K562 (cell line): ENCODE data around the gene EMC1. TPM values are rescaled to one million over a fixed set of nuclear protein-coding genes. Genes with fewer than 3 reads are reported as not detected.

ENCODE experiments used
- ARHGAP35 ChIP-seq: fragments of 450-650 bp; IDR thresholded peaks from 2 replicates; pipeline ENCODE4 v1.6.1; 2018; ENCODE audit not compliant: partially characterized antibody
- ARID1B ChIP-seq: fragments of 450-650 bp; IDR thresholded peaks from 2 replicates; pipeline ENCODE4 v1.6.1; 2016; ENCODE audit warnings: antibody characterized with exemption, mild to moderate bottlenecking, inconsistent platforms
- ARNT ChIP-seq, 2 experiments: fragments of 450-650 bp; IDR thresholded peaks; 2 replicates each; pipeline ENCODE4 v1.6.1; 2016; ENCODE audit warnings: mild to moderate bottlenecking in 1 of 2
- ATF7 ChIP-seq: fragments of 450-650 bp; IDR thresholded peaks from 2 replicates; pipeline ENCODE4 v1.7.1; 2014; ENCODE audit warnings: mild to moderate bottlenecking, moderate library complexity
- BHLHE40 ChIP-seq: IDR thresholded peaks from 2 replicates; pipeline ENCODE4 v1.6.1; 2011; ENCODE audit warnings: low read length, improper control_type of control experiment
- BRF1 ChIP-seq: IDR thresholded peaks from 3 replicates; pipeline ENCODE4 v1.6.1; 2011; ENCODE audit warnings: borderline replicate concordance, mild to moderate bottlenecking; ENCODE audit not compliant: insufficient read length; ENCODE audit errors: extremely low read depth
- CBFA2T3 ChIP-seq: fragments of 450-650 bp; IDR thresholded peaks from 2 replicates; pipeline ENCODE4 v1.6.1; 2017
- EHMT2 ChIP-seq: fragments of 450-650 bp; IDR thresholded peaks from 2 replicates; pipeline ENCODE4 v1.6.1; 2018; ENCODE audit warnings: antibody characterized with exemption
- HNRNPUL1 ChIP-seq: fragments of 200-400 bp; formaldehyde crosslinking; IDR thresholded peaks from 2 replicates; pipeline ENCODE4 v1.6.1; 2017; ENCODE audit warnings: low read length
- MAFG ChIP-seq: fragments of 450-650 bp; conservative IDR thresholded peaks from 2 replicates; pipeline ENCODE4 v1.6.1; 2016; ENCODE audit warnings: missing genetic modification characterization, missing compliant biosample characterization
- MYBL2 ChIP-seq, 2 experiments: fragments of 450-650 bp in 1 of 2; sonication (generic) in 1 of 2; formaldehyde crosslinking in 1 of 2; IDR thresholded peaks; 2 replicates each; pipeline versions ENCODE4 v1.6.1 to v1.8.1; 2017 to 2022; ENCODE audit warnings: borderline replicate concordance in 1 of 2, inconsistent platforms in 1 of 2, low read depth in 1 of 2, mild to moderate bottlenecking in 1 of 2, missing genetic modification reagents in 1 of 2, moderate library complexity in 1 of 2
- PHB2 ChIP-seq: fragments of 450-650 bp; IDR thresholded peaks from 2 replicates; pipeline ENCODE4 v1.6.1; 2017; ENCODE audit warnings: low read depth
- RAD21 ChIP-seq, 2 experiments: fragments of 250-450 bp in 1 of 2; fragments of 450-650 bp in 1 of 2; sonication (Bioruptor Pico) in 1 of 2; formaldehyde crosslinking in 1 of 2; IDR thresholded peaks in 1 of 2; conservative IDR thresholded peaks in 1 of 2; 2 replicates each; pipeline versions ENCODE4 v1.4.0 to v1.8.0; 2020 to 2022; ENCODE audit warnings: mild to moderate bottlenecking in 2 of 2, moderate library complexity in 1 of 2
- ZNF668 ChIP-seq: fragments of 250-450 bp; sonication (Bioruptor Pico); IDR thresholded peaks from 2 replicates; pipeline ENCODE4 v1.8.0; 2022; ENCODE audit warnings: mild to moderate bottlenecking, inconsistent platforms
- ZNF699 ChIP-seq: fragments of 250-450 bp; sonication (Bioruptor Pico); IDR thresholded peaks from 2 replicates; pipeline ENCODE4 v1.8.0; 2021; ENCODE audit warnings: mild to moderate bottlenecking, moderate library complexity; ENCODE audit not compliant: insufficient replicate concordance
- ZSCAN32 ChIP-seq: fragments of 450-650 bp; formaldehyde crosslinking; IDR thresholded peaks from 2 replicates; pipeline ENCODE4 v1.4.0; 2020; ENCODE audit warnings: mild to moderate bottlenecking, moderate library complexity
- polyA plus RNA-seq, 8 experiments: library from polyadenylated mRNA; depleted of rRNA in 4 of 8; stranded (reverse) in 5 of 8; unstranded in 3 of 8; fragments of >200 nt; fragmentation: Nextera tagmentation in 2 of 8; fragmentation: Illumina TruSeq in 1 of 8; extraction: Ambion mirVana in 2 of 8; extraction: Trizol in 1 of 8; gene quantifications; 2 replicates each; pipeline versions ENCODE4 v1.2.1 to v1.2.3, GENCODE V29; 2011 to 2014; ENCODE audit warnings: inconsistent platforms in 1 of 8, missing spikeins in 1 of 8
- total RNA-seq, 7 experiments: library from RNA; depleted of rRNA in 6 of 7; stranded (reverse); fragments of >200 nt in 6 of 7; fragmentation: Illumina TruSeq in 2 of 7; extraction: Trizol in 2 of 7; gene quantifications; 2 replicates each; pipeline versions ENCODE4 v1.2.1 to v1.2.3, GENCODE V29; 2011 to 2021; ENCODE audit warnings: low replicate concordance in 1 of 7
- TF ChIP-seq, protein P1 (sequence below): sonication (generic); formaldehyde crosslinking; IDR thresholded peaks from 2 replicates; pipeline ENCODE4 v1.9.0; 2022; ENCODE audit warnings: mild to moderate bottlenecking, missing genetic modification reagents
- TF ChIP-seq, protein P2 (sequence below): sonication (generic); formaldehyde crosslinking; IDR thresholded peaks from 2 replicates; pipeline ENCODE4 v1.8.0; 2022; ENCODE audit warnings: mild to moderate bottlenecking, missing genetic modification reagents
- TF ChIP-seq, protein P3 (sequence below): fragments of 250-450 bp; sonication (Bioruptor Pico); IDR thresholded peaks from 2 replicates; pipeline ENCODE4 v1.5.0; 2020; ENCODE audit warnings: mild to moderate bottlenecking
- TF ChIP-seq, protein P4 (sequence below): fragments of 250-450 bp; sonication (Bioruptor Pico); IDR thresholded peaks from 2 replicates; pipeline ENCODE4 v1.8.0; 2022; ENCODE audit warnings: inconsistent platforms

Gene EMC1
- total and polyA plus RNA-seq, 9 of the 15 experiments (the other 6 are each of a cell fraction or from before 2014, with no cell fraction given) = 17.8 to 88.2 (median 37.4) TPM

DNA sequence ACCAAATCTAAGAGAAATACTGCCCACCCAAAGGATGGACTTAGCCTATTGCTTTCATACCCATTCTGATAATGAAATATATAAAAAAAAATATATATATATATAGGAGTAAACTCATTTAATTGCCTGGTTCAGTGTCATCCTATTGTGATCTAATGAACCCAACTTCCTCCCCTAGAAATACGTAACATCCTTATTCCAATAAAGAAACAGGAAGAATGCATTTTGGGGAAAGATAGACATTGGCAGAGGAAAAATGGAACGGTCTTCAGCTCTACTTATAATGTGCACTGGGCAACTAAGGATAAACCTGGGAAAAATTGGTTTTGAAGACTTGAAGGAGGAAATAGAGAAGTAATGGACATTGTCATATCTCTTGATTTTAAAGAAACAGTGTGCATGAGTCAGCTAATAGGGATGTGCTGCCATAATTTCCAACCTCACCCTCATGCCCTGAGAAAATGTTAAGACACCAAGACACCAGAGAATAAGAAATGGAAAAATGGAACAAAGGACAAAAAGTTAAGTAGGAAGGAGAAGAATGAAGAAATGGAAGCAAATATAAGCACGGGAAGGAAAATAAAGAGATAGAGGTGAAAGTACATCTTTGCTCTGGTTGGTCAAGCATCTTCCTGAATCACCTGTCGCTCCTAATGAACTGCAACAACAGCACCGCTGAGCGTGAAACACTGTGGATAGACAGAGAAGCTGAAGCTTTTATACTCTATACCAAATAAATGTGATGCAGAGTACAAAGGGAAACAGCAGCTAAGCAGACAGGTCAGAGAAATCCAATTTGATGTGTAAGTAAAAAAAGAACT lies 46.7 kb downstream of the EMC1 start (continued):
- TF ChIP-seq ZSCAN32 (CRISPR knock-in tag) = no peak
- no peak for TF ChIP-seq ZNF699 (CRISPR knock-in tag)
- peak; percentile 67 for TF ChIP-seq MAFG (tag)
- TF ChIP-seq, protein P1, sequence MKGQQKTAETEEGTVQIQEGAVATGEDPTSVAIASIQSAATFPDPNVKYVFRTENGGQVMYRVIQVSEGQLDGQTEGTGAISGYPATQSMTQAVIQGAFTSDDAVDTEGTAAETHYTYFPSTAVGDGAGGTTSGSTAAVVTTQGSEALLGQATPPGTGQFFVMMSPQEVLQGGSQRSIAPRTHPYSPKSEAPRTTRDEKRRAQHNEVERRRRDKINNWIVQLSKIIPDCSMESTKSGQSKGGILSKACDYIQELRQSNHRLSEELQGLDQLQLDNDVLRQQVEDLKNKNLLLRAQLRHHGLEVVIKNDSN (CRISPR knock-in tag) = no peak
- TF ChIP-seq ARHGAP35 = peak; percentile 48
- TF ChIP-seq MYBL2 (IDR thresholded peaks at IDR 0.05; ENCODE audit: low read depth) = no peak
- no peak for TF ChIP-seq MYBL2 (CRISPR knock-in tag; IDR thresholded peaks at IDR 0.05; ENCODE audit: borderline replicate concordance)
- no peak for TF ChIP-seq BRF1
- TF ChIP-seq CBFA2T3 = no peak
- TF ChIP-seq, protein P2, sequence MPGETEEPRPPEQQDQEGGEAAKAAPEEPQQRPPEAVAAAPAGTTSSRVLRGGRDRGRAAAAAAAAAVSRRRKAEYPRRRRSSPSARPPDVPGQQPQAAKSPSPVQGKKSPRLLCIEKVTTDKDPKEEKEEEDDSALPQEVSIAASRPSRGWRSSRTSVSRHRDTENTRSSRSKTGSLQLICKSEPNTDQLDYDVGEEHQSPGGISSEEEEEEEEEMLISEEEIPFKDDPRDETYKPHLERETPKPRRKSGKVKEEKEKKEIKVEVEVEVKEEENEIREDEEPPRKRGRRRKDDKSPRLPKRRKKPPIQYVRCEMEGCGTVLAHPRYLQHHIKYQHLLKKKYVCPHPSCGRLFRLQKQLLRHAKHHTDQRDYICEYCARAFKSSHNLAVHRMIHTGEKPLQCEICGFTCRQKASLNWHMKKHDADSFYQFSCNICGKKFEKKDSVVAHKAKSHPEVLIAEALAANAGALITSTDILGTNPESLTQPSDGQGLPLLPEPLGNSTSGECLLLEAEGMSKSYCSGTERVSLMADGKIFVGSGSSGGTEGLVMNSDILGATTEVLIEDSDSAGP (CRISPR knock-in tag) = 0 out of 2 replicates have a peak, but pooled peaks have one; percentile 53
- peak in 1 of 2 experiments; percentile 4; a peak in 1 of 4 replicates for TF ChIP-seq RAD21 (CRISPR knock-in tag; conservative IDR thresholded peaks at IDR 0.05 in 1 of 2, IDR thresholded peaks at IDR 0.05 in 1 of 2)
- TF ChIP-seq HNRNPUL1 = no peak
- peak; percentile 33; the same call in 1 of the 2 replicates for TF ChIP-seq ARID1B
- 0 out of 2 replicates have a peak, but pooled peaks have one; percentile 38 for TF ChIP-seq EHMT2
- TF ChIP-seq ARNT (IDR thresholded peaks at IDR 0.05) = no peak
- TF ChIP-seq, protein P3, sequence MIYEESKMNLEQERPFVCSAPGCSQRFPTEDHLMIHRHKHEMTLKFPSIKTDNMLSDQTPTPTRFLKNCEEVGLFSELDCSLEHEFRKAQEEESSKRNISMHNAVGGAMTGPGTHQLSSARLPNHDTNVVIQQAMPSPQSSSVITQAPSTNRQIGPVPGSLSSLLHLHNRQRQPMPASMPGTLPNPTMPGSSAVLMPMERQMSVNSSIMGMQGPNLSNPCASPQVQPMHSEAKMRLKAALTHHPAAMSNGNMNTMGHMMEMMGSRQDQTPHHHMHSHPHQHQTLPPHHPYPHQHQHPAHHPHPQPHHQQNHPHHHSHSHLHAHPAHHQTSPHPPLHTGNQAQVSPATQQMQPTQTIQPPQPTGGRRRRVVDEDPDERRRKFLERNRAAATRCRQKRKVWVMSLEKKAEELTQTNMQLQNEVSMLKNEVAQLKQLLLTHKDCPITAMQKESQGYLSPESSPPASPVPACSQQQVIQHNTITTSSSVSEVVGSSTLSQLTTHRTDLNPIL (CRISPR knock-in tag) = no peak
- TF ChIP-seq ZNF668 (CRISPR knock-in tag) = no peak
- TF ChIP-seq BHLHE40 = no peak
- no peak for TF ChIP-seq ATF7
- 0 out of 2 replicates have a peak, but pooled peaks have one; percentile 4 for TF ChIP-seq PHB2
- TF ChIP-seq, protein P4, sequence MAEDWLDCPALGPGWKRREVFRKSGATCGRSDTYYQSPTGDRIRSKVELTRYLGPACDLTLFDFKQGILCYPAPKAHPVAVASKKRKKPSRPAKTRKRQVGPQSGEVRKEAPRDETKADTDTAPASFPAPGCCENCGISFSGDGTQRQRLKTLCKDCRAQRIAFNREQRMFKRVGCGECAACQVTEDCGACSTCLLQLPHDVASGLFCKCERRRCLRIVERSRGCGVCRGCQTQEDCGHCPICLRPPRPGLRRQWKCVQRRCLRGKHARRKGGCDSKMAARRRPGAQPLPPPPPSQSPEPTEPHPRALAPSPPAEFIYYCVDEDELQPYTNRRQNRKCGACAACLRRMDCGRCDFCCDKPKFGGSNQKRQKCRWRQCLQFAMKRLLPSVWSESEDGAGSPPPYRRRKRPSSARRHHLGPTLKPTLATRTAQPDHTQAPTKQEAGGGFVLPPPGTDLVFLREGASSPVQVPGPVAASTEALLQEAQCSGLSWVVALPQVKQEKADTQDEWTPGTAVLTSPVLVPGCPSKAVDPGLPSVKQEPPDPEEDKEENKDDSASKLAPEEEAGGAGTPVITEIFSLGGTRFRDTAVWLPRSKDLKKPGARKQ (CRISPR knock-in tag) = no peak
